Choroid plexus epithelial cell (primary cell): ENCODE data around the gene DCBLD2.

ENCODE experiments used
- DNase-seq: peaks from one replicate; pipeline ENCODE4 v3.0.0-alpha.2; 2010; ENCODE audit warnings: low read depth
- H3K4me3 ChIP-seq: 2 replicates; pipeline ENCODE4 v1.5.1; 2011; ENCODE audit warnings: low read depth, mild to moderate bottlenecking, control low read depth, low read length, moderate library complexity
- TF ChIP-seq, protein P1 (sequence below): conservative IDR thresholded peaks from 2 replicates; pipeline ENCODE4 v1.5.1; 2011; ENCODE audit warnings: low read depth, mild to moderate bottlenecking, control low read depth, inconsistent platforms, low read length, moderate library complexity

DCBLD2 gene

DNA sequence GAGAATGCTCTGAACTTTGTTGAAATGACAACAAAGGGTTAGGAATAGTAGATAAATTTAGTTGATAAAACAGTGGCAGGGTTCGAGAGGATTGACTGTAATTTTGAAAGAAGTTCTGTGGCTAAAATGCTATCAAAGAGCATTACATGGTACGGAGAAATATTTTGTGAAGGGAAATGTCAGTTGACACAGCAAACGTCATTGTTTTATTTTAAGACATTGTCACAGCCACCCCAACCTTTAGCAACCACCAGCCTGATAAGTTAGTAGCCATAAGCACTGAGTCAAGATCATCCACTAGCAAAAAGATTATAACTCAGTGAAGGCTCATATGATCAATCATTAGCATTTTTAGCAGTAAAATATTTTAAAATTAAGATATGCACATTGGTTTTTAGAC is 147.0 kb downstream of the DCBLD2 start:
- DNase-seq = no peak
- TF ChIP-seq, protein P1, sequence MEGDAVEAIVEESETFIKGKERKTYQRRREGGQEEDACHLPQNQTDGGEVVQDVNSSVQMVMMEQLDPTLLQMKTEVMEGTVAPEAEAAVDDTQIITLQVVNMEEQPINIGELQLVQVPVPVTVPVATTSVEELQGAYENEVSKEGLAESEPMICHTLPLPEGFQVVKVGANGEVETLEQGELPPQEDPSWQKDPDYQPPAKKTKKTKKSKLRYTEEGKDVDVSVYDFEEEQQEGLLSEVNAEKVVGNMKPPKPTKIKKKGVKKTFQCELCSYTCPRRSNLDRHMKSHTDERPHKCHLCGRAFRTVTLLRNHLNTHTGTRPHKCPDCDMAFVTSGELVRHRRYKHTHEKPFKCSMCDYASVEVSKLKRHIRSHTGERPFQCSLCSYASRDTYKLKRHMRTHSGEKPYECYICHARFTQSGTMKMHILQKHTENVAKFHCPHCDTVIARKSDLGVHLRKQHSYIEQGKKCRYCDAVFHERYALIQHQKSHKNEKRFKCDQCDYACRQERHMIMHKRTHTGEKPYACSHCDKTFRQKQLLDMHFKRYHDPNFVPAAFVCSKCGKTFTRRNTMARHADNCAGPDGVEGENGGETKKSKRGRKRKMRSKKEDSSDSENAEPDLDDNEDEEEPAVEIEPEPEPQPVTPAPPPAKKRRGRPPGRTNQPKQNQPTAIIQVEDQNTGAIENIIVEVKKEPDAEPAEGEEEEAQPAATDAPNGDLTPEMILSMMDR = no peak
- no peak overlapping the region for H3K4me3 ChIP-seq

DNA sequence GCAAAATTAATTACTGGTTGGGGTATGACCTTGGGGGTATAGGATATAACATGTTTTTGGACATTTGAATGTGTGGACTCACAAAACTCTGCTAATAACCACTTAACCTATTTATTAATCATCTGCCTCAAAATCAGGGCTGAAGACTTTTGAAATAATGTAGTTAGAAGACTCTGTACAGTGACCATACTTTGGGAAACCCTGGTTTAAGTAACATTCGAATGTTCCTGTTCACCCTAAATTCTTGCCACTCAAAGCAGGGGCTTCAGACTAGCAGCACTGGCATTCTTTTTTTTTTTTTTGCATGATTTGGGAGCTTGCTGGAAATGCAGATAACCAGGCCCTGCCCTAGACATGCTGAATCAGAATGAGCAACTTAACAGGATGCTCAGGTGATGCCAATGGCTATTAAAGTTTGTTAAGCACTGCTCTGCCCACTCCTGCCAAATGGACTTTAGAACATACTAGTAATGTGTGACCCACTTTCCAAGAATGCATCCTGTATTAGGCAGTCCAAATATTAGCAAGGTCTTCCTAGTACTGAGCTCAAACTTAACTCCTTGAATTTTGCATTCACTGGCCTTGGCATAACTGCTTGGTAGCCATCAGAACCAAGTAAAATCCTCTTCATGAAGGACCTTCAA is 151.1 kb downstream of the DCBLD2 start:
- peak; percentile 21 for DNase-seq
- TF ChIP-seq, protein P1 = no peak

DNA sequence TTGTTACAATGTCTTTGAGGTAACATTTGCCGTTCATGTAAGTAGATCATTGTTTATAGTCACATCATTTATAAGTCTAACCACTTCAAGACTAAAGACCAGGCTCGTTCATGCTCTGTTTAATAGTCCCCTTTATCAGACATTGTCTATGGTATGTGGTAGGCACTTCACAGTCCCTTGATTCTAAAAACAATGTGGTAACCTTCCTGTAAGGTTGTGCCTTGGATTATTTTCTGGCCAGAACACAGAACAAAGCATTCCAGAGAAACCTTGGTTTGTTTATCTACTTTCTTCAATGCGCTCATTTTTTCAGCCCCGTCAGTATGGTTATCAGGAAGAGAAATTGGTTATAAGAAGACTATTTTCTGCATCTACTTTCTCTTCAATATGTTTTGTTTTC is 154.6 kb downstream of the DCBLD2 start:
- no peak overlapping the region for H3K4me3 ChIP-seq
- TF ChIP-seq, protein P1 = no peak
- peak; percentile 41 for DNase-seq

More for the DNA sequence above, 151.1 kb downstream of the DCBLD2 start:
- H3K4me3 ChIP-seq = no peak overlapping the region

DNA sequence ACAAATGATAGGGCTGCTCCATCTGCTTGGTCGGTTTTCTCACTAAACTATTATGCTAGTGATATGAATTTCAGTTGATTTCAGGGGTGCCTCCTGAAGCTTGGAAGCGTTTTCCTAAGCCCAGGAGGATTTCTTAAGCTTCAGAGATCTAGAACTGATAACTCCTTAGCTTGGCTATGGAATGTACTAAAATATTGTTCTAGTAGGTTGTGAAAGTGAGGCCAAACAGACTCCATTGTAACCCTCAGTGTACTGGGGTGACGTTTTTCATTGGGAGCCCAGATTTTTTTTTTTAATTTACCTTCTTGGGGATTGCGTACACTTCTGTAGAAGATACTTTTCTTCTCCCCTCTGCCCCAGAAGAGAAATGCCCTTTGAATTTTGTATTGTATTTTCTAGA is 155.4 kb downstream of the DCBLD2 start:
- no peak overlapping the region for H3K4me3 ChIP-seq
- no peak for DNase-seq
- TF ChIP-seq, protein P1 = no peak
